Skin of body (tissue), 2 donors: ENCODE data around the gene PLXNA2. TPM values are rescaled to one million over a fixed set of nuclear protein-coding genes. Genes with fewer than 3 reads are reported as not detected.

Source experiments
- DNase-seq: peaks from one replicate; lab custom pipeline; 2025; lab: John Stamatoyannopoulos, UW
- total RNA-seq: library from RNA; depleted of rRNA; stranded (reverse); fragments of >200 nt; gene quantifications from one replicate; pipeline ENCODE4 v1.2.3, GENCODE V29; 2014

The PLXNA2 gene
- total RNA-seq, 1 donor from 2014 or later: 13.5 TPM

GRCh38 chr1:208223136-208223535 is 21.0 kb downstream of the PLXNA2 start:
- DNase-seq: no peak

GRCh38 chr1:208222376-208223126 is 21.6 kb downstream of the PLXNA2 start:
- DNase-seq: no peak

- no peak for DNase-seq
These were observed 22.9 kb downstream of the PLXNA2 start for GRCh38 chr1:208221291-208221622.

- no peak for DNase-seq
These were observed 24.4 kb downstream of the PLXNA2 start for GRCh38 chr1:208219659-208220282.

- DNase-seq: no peak
These were observed 25.0 kb downstream of the PLXNA2 start for GRCh38 chr1:208219098-208219658.

GRCh38 chr1:208218237-208219097 is 25.7 kb downstream of the PLXNA2 start:
- DNase-seq: no peak

- DNase-seq: no peak
These were observed 26.4 kb downstream of the PLXNA2 start for GRCh38 chr1:208217781-208218180.

- DNase-seq: no peak
These were observed 27.4 kb downstream of the PLXNA2 start for GRCh38 chr1:208216806-208217205.

GRCh38 chr1:208216062-208216461 is 28.1 kb downstream of the PLXNA2 start:
- DNase-seq: no peak

GRCh38 chr1:208215393-208215792 is 28.8 kb downstream of the PLXNA2 start:
- no peak for DNase-seq

- no peak for DNase-seq
These were observed 30.4 kb downstream of the PLXNA2 start for GRCh38 chr1:208213786-208214185.

- DNase-seq: no peak
These were observed 31.3 kb downstream of the PLXNA2 start for GRCh38 chr1:208212893-208213292.

GRCh38 chr1:208211921-208212843 is 32.0 kb downstream of the PLXNA2 start:
- DNase-seq: no peak

GRCh38 chr1:208209896-208210589 is 34.1 kb downstream of the PLXNA2 start:
- no peak for DNase-seq

GRCh38 chr1:208209286-208209685 is 34.9 kb downstream of the PLXNA2 start:
- DNase-seq: no peak

GRCh38 chr1:208208132-208208487 is 36.1 kb downstream of the PLXNA2 start:
- DNase-seq: no peak

- DNase-seq: no peak
These were observed 36.6 kb downstream of the PLXNA2 start for GRCh38 chr1:208207388-208208131.

- DNase-seq: no peak
These were observed 38.0 kb downstream of the PLXNA2 start for GRCh38 chr1:208206092-208206698.
